Kidney (tissue), 14 donors: ENCODE results near the gene TMEM114. TPM values are rescaled to one million over a fixed set of nuclear protein-coding genes. Genes with fewer than 3 reads are reported as not detected.

Experiments
- DNase-seq, 5 donors: peaks; one replicate each; pipeline ENCODE4 v3.0.0-alpha.2; 2013 to 2020
- FAIRE-seq: peaks from 2 replicates; lab custom pipeline; 2012; peaks lifted over from hg19 to GRCh38; lab: Jason Lieb, UNC
- H3K27ac ChIP-seq, 2 donors: one replicate each; pipeline ENCODE4 v1.7.0; 2013; ENCODE audit warnings: low read depth in 2 of 2, low read length in 2 of 2, inconsistent platforms in 1 of 2
- H3K27me3 ChIP-seq: one replicate; pipeline ENCODE4 v1.7.1; 2013; ENCODE audit warnings: low read length, inconsistent platforms; ENCODE audit not compliant: control insufficient read depth, insufficient read depth
- H3K36me3 ChIP-seq, 3 donors: one replicate each; pipeline versions ENCODE4 v1.7.0 to v1.7.1; 2013; ENCODE audit warnings: low read length in 3 of 3, control low read depth in 1 of 3, inconsistent platforms in 1 of 3; ENCODE audit not compliant: insufficient read depth in 3 of 3, control insufficient read depth in 2 of 3
- H3K4me1 ChIP-seq, 3 donors: one replicate each; pipeline versions ENCODE4 v1.7.0 to v1.7.1; 2013; ENCODE audit warnings: low read length in 3 of 3, inconsistent platforms in 1 of 3, low read depth in 1 of 3; ENCODE audit not compliant: control insufficient read depth in 2 of 3, insufficient read depth in 2 of 3
- H3K4me3 ChIP-seq, 3 donors: one replicate each; pipeline versions ENCODE4 v1.7.0 to v1.8.1; 2013; ENCODE audit warnings: low read length in 3 of 3, control low read depth in 1 of 3, inconsistent platforms in 1 of 3
- H3K9ac ChIP-seq, 3 donors: one replicate each; pipeline versions ENCODE4 v1.7.0 to v1.7.1; 2013; ENCODE audit warnings: low read length in 3 of 3, control low read depth in 1 of 3, inconsistent platforms in 1 of 3
- H3K9me3 ChIP-seq, 3 donors: one replicate each; pipeline versions ENCODE4 v1.7.0 to v1.7.1; 2013; ENCODE audit warnings: low read length in 3 of 3, control low read depth in 1 of 3, inconsistent platforms in 1 of 3; ENCODE audit not compliant: control insufficient read depth in 2 of 3, insufficient read depth in 1 of 3
- CTCF ChIP-seq: IDR thresholded peaks from 3 replicates; pipeline ENCODE4 v1.5.1; 2012; ENCODE audit warnings: mild to moderate bottlenecking, moderate library complexity, borderline replicate concordance; ENCODE audit not compliant: insufficient read depth; ENCODE audit errors: extremely low read depth
- intact Hi-C: fragments of 100-400 bp; cut with DNase I; formaldehyde crosslinking; loops from one replicate; pipeline ENCODE4 v1.11.1; 2022
- polyA plus RNA-seq: library from polyadenylated mRNA; stranded (reverse); fragments of 350-450 nt; fragmentation: Illumina TruSeq; extraction: RNeasy Lipid Tissue Mini Kit (QIAGEN cat#74804); gene quantifications from one replicate; pipeline ENCODE4 v1.2.3, GENCODE V29; 2014; ENCODE audit warnings: low read depth, low replicate concordance; ENCODE audit not compliant: insufficient read depth
- total RNA-seq: library from RNA; stranded (reverse); fragmentation: NEBNext Ultra II Directional; extraction: Animal tissue kit (Norgen Biotek cat#: 25700); gene quantifications from one replicate; pipeline ENCODE4 v1.2.1, GENCODE V29; 2021
- donor health status: control.
- donor health status: control.
- donor health status: control.
- donor health status: control.
- donor health status: control.
- donor health status: DM: yes; HTN: yes; CAD: no.
- donor health status: Normal renal cell carcinoma (clear cell type).

The TMEM114 gene
- total and polyA plus RNA-seq, 2 donors from 2014 or later = not detected

GRCh38 chr16:8632675-8633182 is 42.4 kb upstream of the TMEM114 start:
- Histone ChIP-seq H3K9me3 (no peaks in the 10 kb centered on the region), H3K27me3 (no peaks in the 10 kb centered on the region), H3K4me3 (no peak overlapping the region), H3K27ac (no peak overlapping the region), H3K4me1 (no peaks in the 10 kb centered on the region), H3K9ac (no peak overlapping the region), H3K36me3 (peaks cover 9 to 72% (median 40%) of the 10 kb centered on the region in 3 donors)
- no peak for FAIRE-seq
- no peak for TF ChIP-seq CTCF
- peak in 1 of 5 donors; percentile 7 for DNase-seq
- intact Hi-C loops = no loop called here

- no peak for FAIRE-seq
Measured at GRCh38 chr16:8631818-8632465, 41.6 kb upstream of the TMEM114 start.

GRCh38 chr16:8631373-8631772 is 41.1 kb upstream of the TMEM114 start:
- FAIRE-seq (no peak), DNase-seq (no peak)
- H3K27me3 ChIP-seq = no peaks in the 10 kb centered on the region
- H3K9me3 ChIP-seq = no peaks in the 10 kb centered on the region
- no peaks in the 10 kb centered on the region for H3K4me1 ChIP-seq
- H3K27ac ChIP-seq = no peak overlapping the region
- H3K36me3 ChIP-seq = peaks cover 7 to 72% (median 42%) of the 10 kb centered on the region in 3 donors
- TF ChIP-seq CTCF = no peak
- no peak overlapping the region for H3K9ac ChIP-seq
- intact Hi-C loops = no loop called here
- H3K4me3 ChIP-seq = no peak overlapping the region

More at GRCh38 chr16:8631818-8632465, 41.6 kb upstream of the TMEM114 start:
- Histone ChIP-seq H3K27ac (no peak overlapping the region), H3K4me1 (no peaks in the 10 kb centered on the region), H3K27me3 (no peaks in the 10 kb centered on the region), H3K9me3 (no peaks in the 10 kb centered on the region), H3K4me3 (no peak overlapping the region), H3K9ac (no peak overlapping the region), H3K36me3 (peaks cover 8 to 75% (median 42%) of the 10 kb centered on the region in 3 donors)
- intact Hi-C loops = no loop called here
- DNase-seq = no peak
- no peak for TF ChIP-seq CTCF
